ENCODE measurements around the gene FEM1C. TPM values are rescaled to one million over a fixed set of nuclear protein-coding genes. Genes with fewer than 3 reads are reported as not detected.

FEM1C gene
- total RNA-seq, 2 donors from 2014 or later, result 20.2 to 39.2 TPM

DNA sequence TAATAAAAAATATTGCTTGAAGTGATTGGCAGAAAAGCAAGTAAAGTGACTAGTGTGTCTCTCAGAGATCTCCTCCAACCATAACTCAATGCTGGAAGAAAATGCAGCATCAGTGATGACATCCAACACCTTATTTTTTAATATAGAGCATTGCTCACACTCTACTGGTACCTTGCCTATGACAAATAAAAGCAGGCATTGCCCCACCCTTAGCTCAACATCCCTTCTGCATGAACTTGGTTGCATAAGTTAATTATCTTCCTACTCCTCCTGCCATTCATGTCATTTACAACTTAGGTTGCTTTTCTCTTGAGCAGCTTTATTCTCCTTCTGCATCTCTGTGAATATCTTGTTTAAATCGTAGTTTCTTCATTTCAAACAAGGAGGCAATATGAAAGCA lies 41.2 kb downstream of the FEM1C start:
- no peaks in the 10 kb centered on the region for H3K9me3 ChIP-seq

DNA sequence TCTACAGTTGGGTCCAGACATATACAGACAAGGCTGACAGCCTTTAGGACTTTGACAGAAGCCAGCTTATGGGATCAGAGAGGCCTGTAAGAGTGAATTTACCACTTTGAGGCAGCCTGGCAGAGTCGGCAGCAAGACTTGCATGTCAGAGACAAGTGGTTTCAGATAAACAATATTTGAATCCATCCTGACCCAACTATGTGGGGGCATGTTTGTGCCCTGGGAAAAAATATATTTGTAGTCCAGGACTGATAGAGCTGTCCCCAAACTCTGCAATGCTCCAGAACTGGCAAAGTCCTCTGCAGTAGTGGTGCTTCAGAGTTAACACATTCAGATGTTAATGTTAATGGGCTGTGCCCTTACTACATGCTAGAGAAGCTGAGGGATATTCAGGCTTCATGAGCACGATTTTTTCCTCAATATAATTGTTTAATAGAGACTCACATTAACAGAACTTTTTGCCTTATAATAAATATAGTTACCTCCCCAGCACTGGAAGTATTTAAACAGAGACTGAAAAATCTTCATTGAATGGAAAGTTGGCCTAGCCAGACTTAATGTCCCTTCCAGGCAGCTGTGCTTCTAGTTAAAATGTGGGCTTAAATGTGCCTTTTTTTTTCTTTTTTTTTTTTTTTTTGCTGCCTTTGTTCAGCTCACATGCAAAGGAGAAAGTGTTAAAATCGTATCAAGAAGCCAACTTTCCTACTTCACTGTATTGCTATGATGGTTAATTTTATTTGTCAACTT lies 42.9 kb downstream of the FEM1C start:
- no peak for DNase-seq
- Histone ChIP-seq H3K27me3 (no peaks in the 10 kb centered on the region), H3K4me3 (no peak overlapping the region), H3K36me3 (no peaks in the 10 kb centered on the region), H3K27ac (no peak overlapping the region), H3K4me1 (no peaks in the 10 kb centered on the region), H3K9ac (ENCODE audit: low read depth in 2 of 2, low read length in 2 of 2) (no peak overlapping the region), H3K9me3 (no peaks in the 10 kb centered on the region)
- TF ChIP-seq, protein P1, sequence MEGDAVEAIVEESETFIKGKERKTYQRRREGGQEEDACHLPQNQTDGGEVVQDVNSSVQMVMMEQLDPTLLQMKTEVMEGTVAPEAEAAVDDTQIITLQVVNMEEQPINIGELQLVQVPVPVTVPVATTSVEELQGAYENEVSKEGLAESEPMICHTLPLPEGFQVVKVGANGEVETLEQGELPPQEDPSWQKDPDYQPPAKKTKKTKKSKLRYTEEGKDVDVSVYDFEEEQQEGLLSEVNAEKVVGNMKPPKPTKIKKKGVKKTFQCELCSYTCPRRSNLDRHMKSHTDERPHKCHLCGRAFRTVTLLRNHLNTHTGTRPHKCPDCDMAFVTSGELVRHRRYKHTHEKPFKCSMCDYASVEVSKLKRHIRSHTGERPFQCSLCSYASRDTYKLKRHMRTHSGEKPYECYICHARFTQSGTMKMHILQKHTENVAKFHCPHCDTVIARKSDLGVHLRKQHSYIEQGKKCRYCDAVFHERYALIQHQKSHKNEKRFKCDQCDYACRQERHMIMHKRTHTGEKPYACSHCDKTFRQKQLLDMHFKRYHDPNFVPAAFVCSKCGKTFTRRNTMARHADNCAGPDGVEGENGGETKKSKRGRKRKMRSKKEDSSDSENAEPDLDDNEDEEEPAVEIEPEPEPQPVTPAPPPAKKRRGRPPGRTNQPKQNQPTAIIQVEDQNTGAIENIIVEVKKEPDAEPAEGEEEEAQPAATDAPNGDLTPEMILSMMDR (IDR thresholded peaks at IDR 0.05), result no peak
- intact Hi-C loops (cut with DNase I), result no loop called here

More for the DNA sequence above, 41.2 kb downstream of the FEM1C start:
- TF ChIP-seq, protein P1 (IDR thresholded peaks at IDR 0.05), result no peak
- no peak for DNase-seq
- Histone ChIP-seq H3K36me3 (no peaks in the 10 kb centered on the region), H3K27ac (no peak overlapping the region), H3K27me3 (no peaks in the 10 kb centered on the region), H3K4me3 (no peak overlapping the region), H3K9ac (ENCODE audit: low read depth in 2 of 2, low read length in 2 of 2) (no peak overlapping the region), H3K4me1 (no peaks in the 10 kb centered on the region)
- intact Hi-C loops (cut with DNase I), result no loop called here

DNA sequence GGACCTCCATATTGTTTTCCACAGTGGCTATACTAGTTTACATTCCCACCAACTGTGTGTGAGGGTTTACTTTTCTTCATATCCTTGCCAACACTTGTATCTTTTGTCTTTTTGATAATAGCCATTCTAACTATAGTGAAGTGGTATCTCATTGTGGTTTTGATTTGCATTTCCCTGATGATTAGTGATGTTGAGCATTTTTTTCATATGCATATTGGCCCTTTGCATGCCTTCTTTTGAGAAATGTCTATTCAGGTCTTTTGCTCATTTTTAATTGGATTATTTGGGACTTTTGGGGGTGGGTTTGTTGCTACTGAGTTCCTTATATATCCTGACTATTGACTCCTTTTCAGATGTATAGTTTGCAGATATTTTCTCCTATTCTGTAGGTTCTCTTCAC lies 44.4 kb downstream of the FEM1C start:
- H3K27me3 ChIP-seq, result no peaks in the 10 kb centered on the region
- TF ChIP-seq, protein P1 (IDR thresholded peaks at IDR 0.05), result no peak
- H3K27ac ChIP-seq, result no peak overlapping the region
- H3K9me3 ChIP-seq, result no peaks in the 10 kb centered on the region
- no peaks in the 10 kb centered on the region for H3K36me3 ChIP-seq
- DNase-seq, result no peak
- intact Hi-C loops (cut with DNase I), result no loop called here
- H3K9ac ChIP-seq (ENCODE audit: low read depth in 2 of 2, low read length in 2 of 2), result no peak overlapping the region
- no peaks in the 10 kb centered on the region for H3K4me1 ChIP-seq
- H3K4me3 ChIP-seq, result no peak overlapping the region

DNA sequence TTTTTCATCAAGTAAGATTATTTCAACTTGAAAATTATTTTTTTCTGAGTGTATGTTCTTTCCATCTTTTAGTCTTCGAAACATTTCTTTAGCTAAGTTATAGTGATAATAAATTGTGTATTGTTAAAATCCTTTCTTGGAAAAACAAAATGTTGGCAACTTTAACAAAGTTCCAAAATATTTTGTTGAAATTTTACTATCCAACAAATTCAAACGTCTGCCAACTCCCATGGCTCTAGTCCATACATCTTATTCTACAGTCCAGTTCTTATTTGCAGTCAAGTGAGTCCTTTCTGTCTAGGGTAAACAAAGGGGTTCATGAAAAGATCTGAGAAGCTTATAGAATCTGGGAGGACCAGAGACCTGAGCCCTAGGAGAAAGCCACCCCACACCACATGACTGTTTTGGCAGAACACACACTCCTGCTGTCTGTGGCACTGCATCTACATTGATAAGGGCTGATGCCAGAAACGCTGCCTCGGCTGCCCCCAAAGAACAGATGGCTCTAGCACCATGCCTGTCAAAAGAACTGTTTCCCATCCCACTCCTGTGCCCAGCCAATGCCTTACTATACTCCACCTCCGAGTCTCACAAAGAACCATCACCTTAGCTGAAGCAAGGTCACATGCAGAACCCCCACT lies 47.5 kb downstream of the FEM1C start:
- Histone ChIP-seq H3K36me3 (no peaks in the 10 kb centered on the region), H3K4me1 (no peaks in the 10 kb centered on the region), H3K4me3 (no peak overlapping the region), H3K9me3 (no peaks in the 10 kb centered on the region), H3K9ac (ENCODE audit: low read depth in 2 of 2, low read length in 2 of 2) (no peak overlapping the region), H3K27me3 (no peaks in the 10 kb centered on the region), H3K27ac (no peak overlapping the region)
- TF ChIP-seq, protein P1 (IDR thresholded peaks at IDR 0.05), result no peak
- DNase-seq, result no peak
- intact Hi-C loops (cut with DNase I), result no loop called here

DNA sequence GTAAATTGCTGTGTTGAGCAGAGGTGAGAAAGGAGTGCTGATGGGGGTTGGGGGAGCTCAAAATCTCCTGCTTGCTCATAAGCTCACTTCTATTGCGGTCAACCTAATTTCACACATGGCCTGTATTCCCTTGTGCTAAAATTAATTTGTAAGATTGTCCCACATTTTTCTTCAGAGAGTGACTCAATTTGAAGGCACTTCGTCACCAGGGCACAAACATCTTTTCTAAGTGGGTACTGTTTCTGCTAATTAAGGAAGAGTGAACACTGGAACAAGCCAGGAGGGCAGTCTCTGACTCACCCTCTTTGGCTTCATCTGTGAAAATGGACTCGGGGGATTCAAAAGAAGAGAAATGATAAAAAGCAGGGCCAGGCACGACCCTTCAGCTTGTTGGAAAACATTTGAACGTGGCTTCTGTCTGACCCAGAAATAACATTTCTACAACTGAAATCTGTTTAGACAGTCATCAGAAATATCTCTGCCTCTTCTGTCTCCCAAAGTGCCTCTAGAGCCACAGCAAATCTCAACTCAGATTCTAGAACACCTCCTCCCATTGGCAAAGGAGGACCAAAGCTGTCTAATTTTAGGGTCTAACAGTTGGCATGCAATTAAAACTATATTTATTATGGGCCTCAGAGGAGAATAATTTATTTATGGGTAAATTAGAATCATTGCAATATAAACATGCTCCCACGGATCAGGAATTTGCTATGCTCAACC lies 49.8 kb downstream of the FEM1C start:
- DNase-seq, result no peak
- intact Hi-C loops (cut with DNase I), result no loop called here
- Histone ChIP-seq H3K9ac (ENCODE audit: low read depth in 2 of 2, low read length in 2 of 2) (no peak overlapping the region), H3K27me3 (no peaks in the 10 kb centered on the region), H3K4me3 (no peak overlapping the region), H3K36me3 (no peaks in the 10 kb centered on the region), H3K4me1 (no peaks in the 10 kb centered on the region), H3K9me3 (no peaks in the 10 kb centered on the region), H3K27ac (no peak overlapping the region)
- TF ChIP-seq, protein P1 (IDR thresholded peaks at IDR 0.05), result no peak
